Activated B cell treated with CpG ODN at 0.5 μM for 24 hours (primary cell): ENCODE measurements around the gene STMND1. TPM values are rescaled to one million over a fixed set of nuclear protein-coding genes. Genes with fewer than 3 reads are reported as not detected.

ENCODE experiments used
- ATAC-seq: fragments of 200-7000 bp; cut with Tn5 transposase; one replicate; pipeline ENCODE4 v1.10.0; 2021; ENCODE audit warnings: low read depth, mild to moderate bottlenecking, moderate library complexity
- CTCF ChIA-PET: fragments of 350-600 bp; sonication (Branson Sonifier 250); formaldehyde crosslinking; loops from one replicate; lab custom pipeline; 2021; ENCODE audit warnings: antibody characterized with exemption; lab: Charles Lee
- POLR2A ChIA-PET: fragments of 350-600 bp; sonication (Branson Sonifier 250); formaldehyde crosslinking; loops from one replicate; lab custom pipeline; 2021; ENCODE audit warnings: antibody characterized with exemption; lab: Charles Lee
- DNase-seq: peaks from one replicate; pipeline ENCODE4 v3.0.0; 2022
- H3K27ac Mint-ChIP-seq: one replicate; pipeline ENCODE4 v1.8.0; 2020; ENCODE audit warnings: mixed read lengths
- H3K27me3 Mint-ChIP-seq: one replicate; pipeline ENCODE4 v1.8.0; 2021; ENCODE audit warnings: mixed read lengths
- H3K36me3 Mint-ChIP-seq: one replicate; pipeline ENCODE4 v1.8.0; 2021; ENCODE audit warnings: low read depth, mixed read lengths
- H3K4me1 Mint-ChIP-seq: one replicate; pipeline ENCODE4 v1.8.0; 2021; ENCODE audit warnings: mixed read lengths
- H3K4me3 Mint-ChIP-seq: one replicate; pipeline ENCODE4 v1.8.0; 2020; ENCODE audit warnings: mild to moderate bottlenecking, mixed read lengths
- H3K9me3 Mint-ChIP-seq: one replicate; pipeline ENCODE4 v1.8.0; 2020; ENCODE audit warnings: mixed read lengths
- intact Hi-C: fragments of 100-400 bp; cut with micrococcal nuclease; formaldehyde crosslinking; loops from one replicate; pipeline ENCODE4 v1.15.1; 2024
- total RNA-seq: library from RNA; stranded (reverse); gene quantifications from 2 replicates; pipeline ENCODE4 v1.2.3, GENCODE V29; 2022
- TF ChIP-seq, protein P1 (sequence below): fragments of 200-600 bp; IDR thresholded peaks from one replicate; pipeline ENCODE4 v1.8.0; 2022; ENCODE audit warnings: antibody characterized with exemption, mild to moderate bottlenecking

STMND1 gene
- total RNA-seq, 1 donor from 2014 or later = not detected

DNA sequence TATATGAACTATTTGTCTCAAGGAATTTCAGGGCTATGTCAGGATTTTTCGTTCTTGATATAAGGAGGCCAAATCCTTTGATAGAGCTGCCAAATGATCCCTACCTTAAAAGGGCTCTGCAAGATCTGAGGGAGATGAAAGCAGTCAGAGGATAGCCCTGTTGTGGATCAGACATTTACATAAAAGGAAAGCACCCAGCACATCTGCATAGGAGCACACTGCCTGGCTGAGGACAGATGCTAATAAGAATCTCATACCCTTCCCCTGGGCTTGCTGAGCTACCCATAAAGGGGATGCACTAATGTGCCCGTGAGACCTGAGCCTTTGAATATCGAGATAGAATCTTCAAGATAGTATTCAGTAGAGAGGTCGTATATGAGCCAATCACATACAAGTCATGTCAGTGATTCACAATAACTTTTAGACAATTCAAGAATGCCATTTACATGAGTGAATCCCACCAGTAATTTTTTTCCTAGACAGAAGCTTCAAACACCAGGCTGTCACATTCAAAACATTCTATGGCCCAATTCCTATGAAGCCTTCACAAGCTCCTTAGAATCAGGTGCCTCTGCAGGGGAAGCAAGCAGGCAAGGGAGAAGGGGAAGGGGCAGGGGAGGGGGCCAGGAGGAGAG lies 71.1 kb downstream of the STMND1 start:
- H3K9me3 Mint-ChIP-seq = no peaks in the 10 kb centered on the region
- no peaks in the 10 kb centered on the region for H3K4me1 Mint-ChIP-seq
- TF ChIP-seq, protein P1, sequence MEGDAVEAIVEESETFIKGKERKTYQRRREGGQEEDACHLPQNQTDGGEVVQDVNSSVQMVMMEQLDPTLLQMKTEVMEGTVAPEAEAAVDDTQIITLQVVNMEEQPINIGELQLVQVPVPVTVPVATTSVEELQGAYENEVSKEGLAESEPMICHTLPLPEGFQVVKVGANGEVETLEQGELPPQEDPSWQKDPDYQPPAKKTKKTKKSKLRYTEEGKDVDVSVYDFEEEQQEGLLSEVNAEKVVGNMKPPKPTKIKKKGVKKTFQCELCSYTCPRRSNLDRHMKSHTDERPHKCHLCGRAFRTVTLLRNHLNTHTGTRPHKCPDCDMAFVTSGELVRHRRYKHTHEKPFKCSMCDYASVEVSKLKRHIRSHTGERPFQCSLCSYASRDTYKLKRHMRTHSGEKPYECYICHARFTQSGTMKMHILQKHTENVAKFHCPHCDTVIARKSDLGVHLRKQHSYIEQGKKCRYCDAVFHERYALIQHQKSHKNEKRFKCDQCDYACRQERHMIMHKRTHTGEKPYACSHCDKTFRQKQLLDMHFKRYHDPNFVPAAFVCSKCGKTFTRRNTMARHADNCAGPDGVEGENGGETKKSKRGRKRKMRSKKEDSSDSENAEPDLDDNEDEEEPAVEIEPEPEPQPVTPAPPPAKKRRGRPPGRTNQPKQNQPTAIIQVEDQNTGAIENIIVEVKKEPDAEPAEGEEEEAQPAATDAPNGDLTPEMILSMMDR = no peak
- DNase-seq = no peak
- no peaks in the 10 kb centered on the region for H3K36me3 Mint-ChIP-seq
- no peak for ATAC-seq
- no peak overlapping the region for H3K4me3 Mint-ChIP-seq
- H3K27ac Mint-ChIP-seq = no peak overlapping the region
- ChIA-PET POLR2A (no interaction called here), CTCF (no interaction called here)
- H3K27me3 Mint-ChIP-seq = no peaks in the 10 kb centered on the region
- intact Hi-C loops = no loop called here

GRCh38 chr6:17178326-17178725 lies 76.5 kb downstream of the STMND1 start:
- TF ChIP-seq, protein P1 = no peak
- Mint-ChIP-seq H3K27me3 (peaks cover 2% of the 10 kb centered on the region), H3K36me3 (no peaks in the 10 kb centered on the region), H3K9me3 (no peaks in the 10 kb centered on the region), H3K27ac (no peak overlapping the region), H3K4me1 (no peaks in the 10 kb centered on the region), H3K4me3 (no peak overlapping the region)
- DNase-seq (no peak), ATAC-seq (no peak)
- intact Hi-C loops = no loop called here
- ChIA-PET CTCF (no interaction called here), POLR2A (no interaction called here)

GRCh38 chr6:17178754-17179529 lies 77.1 kb downstream of the STMND1 start:
- TF ChIP-seq, protein P1 = no peak
- Mint-ChIP-seq H3K4me1 (no peaks in the 10 kb centered on the region), H3K27me3 (peaks cover 2% of the 10 kb centered on the region), H3K4me3 (no peak overlapping the region), H3K9me3 (no peaks in the 10 kb centered on the region), H3K36me3 (no peaks in the 10 kb centered on the region), H3K27ac (no peak overlapping the region)
- POLR2A ChIA-PET = no interaction called here
- ATAC-seq (no peak), DNase-seq (no peak)
- CTCF ChIA-PET = no interaction called here
- intact Hi-C loops = no loop called here

GRCh38 chr6:17179530-17180073 lies 77.8 kb downstream of the STMND1 start:
- Mint-ChIP-seq H3K27me3 (peaks cover 2% of the 10 kb centered on the region), H3K27ac (no peak overlapping the region), H3K4me1 (no peaks in the 10 kb centered on the region), H3K9me3 (no peaks in the 10 kb centered on the region), H3K36me3 (no peaks in the 10 kb centered on the region), H3K4me3 (no peak overlapping the region)
- DNase-seq (no peak), ATAC-seq (no peak)
- TF ChIP-seq, protein P1 = no peak
- ChIA-PET CTCF (no interaction called here), POLR2A (no interaction called here)
- intact Hi-C loops = no loop called here

Other genes with a start within 250 kb of the STMND1 start
- not detected in 2 replicates for gene RBM24, start 179.3 kb downstream of the STMND1 start, total RNA-seq